HG02885 (cell line): ENCODE results near the gene HNF4A.

Experiments
- ATAC-seq: cut with Tn5 transposase; IDR thresholded peaks from one replicate; pipeline ENCODE4 v1.9.1; 2021; ENCODE audit warnings: mild to moderate bottlenecking; ENCODE audit not compliant: unreplicated experiment, poor library complexity

Gene HNF4A

DNA sequence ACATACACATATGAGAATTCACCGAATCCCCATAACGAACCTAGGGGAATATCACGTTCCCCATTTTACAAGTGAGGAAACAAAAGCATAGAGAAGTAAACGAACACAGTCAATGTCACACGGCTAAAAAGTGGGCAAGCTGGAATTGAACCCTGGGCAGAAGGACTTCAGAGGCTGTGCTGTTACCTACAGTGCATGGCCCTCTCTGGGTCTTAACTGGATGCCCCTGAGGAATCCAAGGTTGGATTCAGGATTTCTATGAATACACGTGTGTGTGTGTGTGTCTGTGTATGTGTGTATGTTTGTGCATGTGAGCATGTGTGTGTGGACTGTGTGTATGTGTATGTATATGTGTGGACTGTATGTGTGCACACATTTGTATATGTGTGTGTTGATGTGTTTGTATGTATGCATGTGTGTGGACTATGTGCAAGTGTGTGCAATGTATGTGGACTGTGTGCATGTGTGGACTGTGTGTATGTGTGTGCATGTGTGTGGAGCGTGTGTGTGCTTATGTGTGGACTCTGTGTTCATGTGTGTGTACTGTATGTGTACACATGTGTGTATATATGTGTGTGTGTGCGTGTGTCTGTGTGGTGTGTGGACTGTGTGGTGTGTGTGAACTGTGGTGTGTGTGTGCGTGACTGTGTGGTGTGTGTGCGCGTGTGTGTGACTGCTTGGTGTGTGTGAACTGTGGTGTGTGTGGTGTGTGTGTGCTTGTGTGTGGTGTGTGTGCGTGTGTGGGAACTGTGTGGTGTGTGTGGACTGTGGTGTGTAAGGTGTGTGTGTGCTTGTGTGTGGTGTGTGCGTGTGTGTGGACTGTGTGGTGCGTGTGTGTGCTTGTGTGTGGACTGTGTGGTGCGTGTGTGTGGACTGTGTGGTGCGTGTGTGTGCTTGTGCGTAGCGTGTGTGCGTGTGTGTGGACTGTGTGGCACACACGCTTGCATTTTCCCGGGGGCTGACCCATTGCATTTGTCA, 49.0 kb downstream of the HNF4A start:
- ATAC-seq = no peak

DNA sequence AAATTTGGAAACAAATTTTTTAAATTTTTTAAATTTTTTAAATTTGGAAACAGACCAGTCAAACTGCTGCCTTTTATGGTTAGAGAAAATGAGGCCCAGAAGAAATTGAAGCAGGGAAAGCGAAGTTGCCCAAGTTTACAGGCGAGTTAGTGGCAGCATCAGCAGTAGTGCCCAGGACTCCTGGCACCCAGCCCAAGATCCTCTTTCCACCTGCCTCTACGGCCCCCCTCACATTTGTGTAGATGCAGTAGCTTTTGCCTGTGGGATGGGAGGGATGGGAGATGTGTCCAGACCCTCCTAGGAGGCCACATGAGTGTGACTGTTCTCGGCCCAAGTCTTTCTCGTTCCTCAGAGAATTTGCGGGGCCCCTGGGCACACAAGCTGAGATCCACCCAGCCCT, 49.8 kb downstream of the HNF4A start:
- ATAC-seq = no peak

DNA sequence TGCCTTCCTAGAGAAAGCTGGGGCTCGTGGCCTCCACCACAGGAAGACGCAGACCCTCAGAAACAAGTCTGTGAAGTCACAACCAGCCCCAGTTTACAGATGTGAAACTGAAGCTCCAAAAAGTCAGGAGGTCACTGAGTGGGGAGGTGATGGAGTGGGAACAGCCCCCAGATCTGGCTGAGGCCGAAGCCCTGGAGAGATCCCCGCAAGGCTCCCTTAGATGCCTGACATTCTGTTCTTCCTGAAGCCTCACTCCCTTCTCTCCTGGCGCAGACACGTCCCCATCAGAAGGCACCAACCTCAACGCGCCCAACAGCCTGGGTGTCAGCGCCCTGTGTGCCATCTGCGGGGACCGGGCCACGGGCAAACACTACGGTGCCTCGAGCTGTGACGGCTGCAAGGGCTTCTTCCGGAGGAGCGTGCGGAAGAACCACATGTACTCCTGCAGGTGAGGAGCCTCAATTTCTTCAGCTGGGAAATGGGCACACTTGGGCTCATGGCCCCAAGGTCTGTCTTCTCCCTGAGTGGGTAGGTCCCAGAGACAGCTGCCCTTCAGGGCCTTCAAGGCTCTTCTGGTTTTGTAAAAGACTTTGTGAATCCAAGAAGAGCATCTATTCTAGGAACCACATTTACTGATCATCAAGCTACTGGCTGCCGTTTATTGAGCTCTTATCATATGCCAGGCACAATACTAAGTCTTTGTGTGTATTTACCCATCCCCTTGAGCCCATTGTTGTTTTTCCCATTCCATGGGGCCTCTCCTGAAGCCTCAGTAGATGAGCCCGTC, 50.5 kb downstream of the HNF4A start:
- ATAC-seq = no peak

DNA sequence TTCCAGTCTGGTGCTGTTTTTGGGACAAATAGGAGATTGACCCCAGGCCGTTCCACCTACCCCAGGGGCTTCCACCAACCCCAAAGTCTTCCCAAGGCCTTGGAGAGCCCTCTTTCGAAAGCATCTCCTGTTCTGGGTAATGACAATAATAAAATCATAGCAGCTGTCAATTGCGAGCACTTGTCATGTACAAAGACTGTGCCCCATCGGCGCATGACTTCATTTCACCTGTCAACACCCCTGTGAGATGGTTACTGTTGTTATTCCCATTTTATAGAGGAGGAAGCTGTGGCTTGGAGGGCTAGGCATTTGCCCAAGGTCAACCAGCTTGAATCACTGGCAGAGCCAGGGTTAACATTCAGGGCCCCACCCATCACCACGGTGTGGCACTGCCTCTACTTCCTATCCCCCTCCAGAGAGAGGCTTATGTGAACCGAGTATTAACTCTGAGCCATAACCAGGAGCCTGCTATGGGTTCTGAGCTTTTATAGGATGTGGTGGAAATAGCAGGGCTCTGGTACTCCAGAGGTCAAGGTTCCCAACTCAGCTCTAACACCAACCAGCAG, 51.2 kb downstream of the HNF4A start:
- no peak for ATAC-seq

DNA sequence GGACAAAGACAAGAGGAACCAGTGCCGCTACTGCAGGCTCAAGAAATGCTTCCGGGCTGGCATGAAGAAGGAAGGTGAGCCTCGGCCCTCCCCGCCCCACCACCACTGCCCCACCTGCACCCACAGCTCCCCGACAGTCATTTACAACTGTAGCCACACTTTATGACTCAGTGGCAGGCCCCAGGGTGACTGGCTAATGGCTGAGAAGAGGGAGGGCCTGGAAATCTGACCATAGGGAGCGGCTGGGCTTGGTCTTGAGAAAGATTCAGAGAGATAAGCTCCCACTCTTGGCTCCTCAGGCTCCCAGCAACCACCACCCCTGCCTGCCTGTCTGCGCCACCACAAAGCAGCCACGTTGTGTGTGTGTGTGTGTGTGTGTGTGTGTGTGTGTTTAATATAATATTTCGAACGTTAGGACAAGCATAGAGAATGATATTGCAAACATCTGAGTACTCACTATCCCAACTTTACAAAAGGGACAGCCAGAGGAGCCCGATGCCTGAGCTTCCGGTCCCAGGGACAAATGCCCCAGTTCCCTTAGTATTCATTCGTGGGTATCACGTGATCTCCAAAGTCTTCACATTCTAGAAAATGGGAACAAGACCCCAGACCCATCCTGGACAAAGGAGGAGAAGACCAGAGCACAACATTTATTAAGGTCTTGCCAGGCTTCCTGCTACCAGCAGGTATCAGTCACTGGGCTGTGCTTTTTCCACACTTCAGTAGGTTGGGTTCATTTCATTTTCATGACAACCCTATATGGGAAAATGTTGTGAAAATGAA, 52.1 kb downstream of the HNF4A start:
- no peak for ATAC-seq

DNA sequence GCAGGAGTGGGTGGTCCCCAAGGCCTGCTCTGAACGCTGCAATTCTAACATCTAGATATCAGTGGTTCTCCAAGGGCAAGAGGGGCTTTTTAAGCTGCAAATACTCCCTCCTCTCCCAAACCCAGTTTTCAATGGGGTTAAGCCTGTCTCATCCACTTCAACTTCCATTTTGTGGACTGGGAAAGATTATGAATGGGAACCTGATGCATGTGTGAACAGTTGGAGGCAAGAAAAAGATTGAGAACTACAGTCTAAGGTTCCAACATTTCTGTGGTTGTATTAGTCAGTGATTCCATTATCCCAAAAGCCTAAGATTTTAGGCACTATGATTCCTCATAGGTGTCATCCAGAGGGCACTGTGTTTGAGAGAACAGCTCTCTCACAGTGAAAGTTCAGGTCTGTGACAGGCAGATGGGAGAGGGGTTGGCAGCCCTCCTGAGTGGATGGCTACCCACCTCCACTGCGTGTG, 53.7 kb downstream of the HNF4A start:
- no peak for ATAC-seq

DNA sequence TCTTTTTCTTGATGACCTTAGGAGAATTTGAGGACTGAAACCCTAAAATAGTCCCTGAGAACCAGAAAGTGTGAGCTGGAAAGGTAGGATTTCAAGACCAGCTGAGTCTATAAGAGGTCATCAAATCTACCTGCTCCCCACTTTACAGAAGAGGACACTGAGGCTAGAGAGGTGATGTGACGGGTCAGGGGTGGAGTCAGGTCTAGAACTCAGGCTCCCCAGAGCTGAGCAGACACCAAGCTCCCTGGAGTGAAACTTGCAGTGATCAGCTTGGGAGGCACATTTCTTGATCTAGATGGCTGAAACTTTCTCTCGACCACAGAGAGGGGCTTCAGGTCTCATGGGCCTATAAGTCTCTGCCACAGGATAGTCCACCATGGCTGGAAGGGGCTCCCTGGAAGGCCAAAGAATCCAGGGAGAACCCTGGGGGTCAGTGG, 55.1 kb downstream of the HNF4A start:
- ATAC-seq = no peak

DNA sequence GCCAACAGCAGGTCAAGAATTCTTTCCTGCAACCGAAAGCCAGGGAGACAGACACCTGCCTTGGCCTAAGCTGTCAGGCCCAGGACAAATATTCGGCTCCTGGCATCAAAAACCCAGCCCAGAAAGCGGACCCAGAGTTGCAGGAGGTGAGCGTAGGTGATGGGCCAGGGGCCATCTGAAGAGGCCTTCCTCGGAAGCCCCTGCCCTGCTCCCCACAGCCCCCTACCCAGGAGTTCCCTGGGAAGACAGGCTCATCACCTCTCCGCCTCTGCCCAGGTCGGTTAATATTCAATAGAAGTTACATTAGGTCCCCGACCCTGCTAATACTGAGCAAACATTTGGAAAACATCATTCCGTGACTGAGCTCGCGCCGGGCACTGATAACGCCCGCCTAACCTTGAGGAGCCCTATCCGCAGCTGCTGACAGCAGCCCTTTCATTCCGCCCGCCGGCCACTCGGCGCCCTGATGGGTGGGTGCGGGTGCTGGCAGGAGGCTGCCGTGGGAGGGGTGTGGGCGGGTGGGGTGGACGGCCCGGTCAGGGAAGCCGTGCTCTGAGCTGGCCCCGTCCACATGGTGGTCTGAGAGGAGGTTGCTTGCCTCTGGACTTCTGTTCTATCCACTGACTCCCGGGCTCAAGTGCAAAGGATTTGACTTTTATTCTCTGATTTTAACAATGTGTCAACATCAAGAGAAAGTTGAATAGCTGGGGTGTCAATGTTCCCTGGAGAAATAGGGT, 55.7 kb downstream of the HNF4A start:
- no peak for ATAC-seq

DNA sequence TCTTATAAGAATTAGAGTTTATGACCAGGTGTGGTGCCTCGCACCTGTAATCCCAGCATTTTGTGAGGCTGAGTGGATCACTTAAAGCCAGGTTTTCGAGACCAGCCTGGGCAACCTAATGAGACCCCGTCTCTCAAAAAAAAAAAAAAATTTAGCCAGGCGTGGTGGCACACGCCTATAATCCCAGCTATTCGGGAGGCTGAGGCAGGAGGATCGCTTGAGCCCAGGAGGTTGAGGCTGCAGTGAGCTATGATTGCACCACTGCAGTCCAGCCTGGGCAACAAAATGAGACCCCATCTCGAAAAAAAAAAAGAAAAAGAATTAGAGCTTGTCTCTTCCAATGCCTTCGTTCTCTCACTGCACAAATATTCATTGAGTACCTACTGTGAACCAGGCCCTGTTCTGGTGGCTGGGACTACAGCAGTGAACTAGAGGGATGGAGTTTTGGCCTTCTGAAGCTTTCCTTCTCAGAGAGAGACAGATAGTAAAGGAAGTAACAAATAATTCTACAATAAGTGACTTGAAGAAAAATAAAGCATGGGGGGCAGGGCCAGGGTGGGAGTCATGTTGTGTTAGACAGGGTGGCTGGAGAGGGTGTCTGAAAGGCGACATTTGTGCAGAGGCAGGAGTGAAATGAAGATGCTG, 56.4 kb downstream of the HNF4A start:
- ATAC-seq = no peak

DNA sequence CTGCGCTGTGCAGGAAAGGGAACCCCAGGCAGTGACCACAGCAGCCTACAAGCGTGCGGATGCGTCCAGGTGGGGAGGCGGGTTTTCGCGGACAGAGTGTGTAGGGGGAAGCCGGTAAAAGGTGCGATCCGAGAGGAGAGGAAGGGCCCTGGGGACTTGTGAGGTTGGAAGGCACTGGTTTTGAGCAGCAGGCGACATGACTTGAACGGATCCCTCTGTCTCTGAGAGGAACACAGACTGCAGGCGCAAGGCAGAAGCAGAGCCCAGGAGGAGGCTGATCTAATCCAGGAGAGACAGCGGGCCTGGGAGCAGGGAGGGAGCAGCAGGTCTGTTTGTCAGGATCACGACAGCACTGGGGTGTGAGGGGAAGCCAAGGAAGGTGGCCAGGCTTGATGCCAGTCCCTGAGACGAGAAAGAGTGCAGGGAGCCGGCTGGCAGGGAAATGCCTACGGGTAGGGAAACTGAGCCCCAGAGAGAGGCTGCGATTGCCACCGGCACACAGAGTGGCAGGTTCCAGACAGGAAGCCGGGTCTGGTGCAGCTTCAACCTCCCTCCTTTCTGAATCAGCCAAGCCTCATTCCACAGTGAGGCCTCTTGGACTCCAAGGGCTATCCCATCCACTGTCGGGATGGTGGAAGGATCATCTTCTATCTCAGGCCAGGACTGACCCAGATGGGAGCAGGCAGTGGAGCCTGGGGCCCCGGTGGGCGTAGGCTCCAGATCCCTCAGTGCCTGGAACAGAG, 57.1 kb downstream of the HNF4A start:
- no peak for ATAC-seq

DNA sequence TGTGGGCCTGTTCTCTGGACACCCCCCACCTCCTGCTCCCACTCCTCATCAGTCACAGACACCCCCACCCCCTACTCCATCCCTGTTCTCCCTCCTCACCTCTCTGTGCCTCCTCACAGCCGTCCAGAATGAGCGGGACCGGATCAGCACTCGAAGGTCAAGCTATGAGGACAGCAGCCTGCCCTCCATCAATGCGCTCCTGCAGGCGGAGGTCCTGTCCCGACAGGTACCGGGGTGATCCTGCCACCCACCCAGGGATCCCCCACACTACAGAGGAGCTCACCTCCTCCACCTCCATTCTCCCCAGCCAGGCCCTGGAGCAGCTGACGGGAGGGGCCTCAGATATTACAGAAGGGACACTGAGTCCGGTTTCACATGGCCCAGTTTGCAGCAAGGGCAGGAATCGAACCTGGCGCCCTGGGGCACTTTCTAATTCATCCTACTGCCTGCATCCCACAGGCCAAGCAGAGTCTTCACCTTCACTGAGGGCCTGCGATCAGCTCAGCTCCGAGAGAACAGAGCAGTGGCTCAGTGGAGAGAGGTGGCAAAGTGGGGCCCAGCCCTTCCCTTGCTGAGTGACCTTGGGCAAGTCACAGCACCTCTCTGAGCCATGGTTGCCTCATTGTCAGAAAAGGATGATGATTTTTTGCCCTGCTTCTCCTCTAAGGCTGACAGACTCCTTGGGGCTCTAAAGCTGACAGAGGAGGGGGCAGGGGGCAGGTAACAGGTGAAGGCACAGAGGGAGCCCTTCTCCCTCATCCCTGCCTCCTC, 58.3 kb downstream of the HNF4A start:
- ATAC-seq = no peak

DNA sequence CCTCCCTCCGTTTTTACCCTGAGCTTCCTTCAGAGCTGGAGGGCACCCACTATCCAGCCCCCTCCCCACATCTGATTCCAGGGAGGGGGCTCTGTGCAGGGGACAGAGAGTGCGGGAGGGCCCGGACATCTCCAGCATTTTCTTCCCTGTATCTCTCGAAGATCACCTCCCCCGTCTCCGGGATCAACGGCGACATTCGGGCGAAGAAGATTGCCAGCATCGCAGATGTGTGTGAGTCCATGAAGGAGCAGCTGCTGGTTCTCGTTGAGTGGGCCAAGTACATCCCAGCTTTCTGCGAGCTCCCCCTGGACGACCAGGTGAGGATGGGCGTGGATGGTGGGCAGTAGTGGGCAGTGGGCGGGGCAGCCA, 58.8 kb downstream of the HNF4A start:
- ATAC-seq = no peak

DNA sequence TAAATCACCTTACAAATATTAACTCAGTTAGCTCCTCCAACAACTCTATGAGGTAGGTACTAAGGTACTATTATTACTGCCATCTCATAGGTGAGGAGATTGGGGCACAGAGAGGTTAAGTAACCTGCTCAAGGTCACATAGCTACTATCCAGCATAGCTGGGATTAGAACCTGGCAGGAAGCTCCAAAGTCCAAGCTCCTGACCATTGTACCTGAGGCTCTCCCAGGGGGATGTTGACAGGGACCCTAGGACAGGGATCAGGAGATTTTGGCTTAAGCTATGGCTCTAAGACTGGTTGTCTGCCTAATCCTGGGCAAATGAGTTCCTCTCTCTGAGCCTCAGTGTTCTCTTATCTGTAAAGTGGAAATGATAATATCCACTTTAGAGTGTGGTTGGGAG, 59.3 kb downstream of the HNF4A start:
- no peak for ATAC-seq

DNA sequence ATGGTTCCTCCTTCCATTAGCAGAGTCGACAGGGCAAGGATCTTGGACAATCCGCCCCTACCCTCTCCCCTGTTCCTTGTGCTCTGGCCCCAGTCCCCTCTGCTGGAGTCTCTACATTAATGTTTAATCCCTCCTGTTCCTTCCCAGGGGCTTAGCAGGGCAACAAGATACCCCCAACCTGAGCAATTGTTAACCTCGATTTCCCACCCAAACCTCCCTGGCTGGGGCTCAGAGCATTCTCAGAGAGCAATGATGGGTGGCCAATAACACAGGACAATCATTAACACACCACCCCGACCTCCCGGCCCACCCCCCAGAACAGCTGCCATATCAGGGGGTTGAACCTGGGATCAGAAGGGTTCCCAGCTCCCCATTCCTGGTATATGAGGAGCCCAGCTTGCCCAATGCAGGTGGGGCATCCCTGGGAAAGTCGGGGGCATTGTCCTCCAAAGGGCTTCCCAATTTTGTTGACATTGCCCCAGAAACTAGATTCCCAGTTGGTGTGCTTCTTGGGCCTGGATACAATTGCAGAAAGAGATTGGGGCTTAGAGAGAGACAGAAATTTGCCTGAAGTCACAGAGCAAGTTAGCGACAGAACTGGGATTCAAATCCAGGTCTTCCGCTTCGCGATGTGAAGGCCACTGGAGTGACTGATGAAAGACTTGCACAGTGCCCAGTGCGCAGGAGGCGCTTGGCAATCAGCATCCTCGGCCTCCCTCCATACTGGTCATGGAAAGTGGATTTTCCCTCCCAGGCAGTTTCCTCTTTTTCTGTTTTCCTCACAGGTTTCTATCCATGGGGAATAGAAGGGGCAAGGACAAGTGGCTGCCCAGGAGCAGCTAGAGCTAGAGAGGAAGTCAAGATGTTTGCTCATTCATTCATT, 60.6 kb downstream of the HNF4A start:
- ATAC-seq = no peak

DNA sequence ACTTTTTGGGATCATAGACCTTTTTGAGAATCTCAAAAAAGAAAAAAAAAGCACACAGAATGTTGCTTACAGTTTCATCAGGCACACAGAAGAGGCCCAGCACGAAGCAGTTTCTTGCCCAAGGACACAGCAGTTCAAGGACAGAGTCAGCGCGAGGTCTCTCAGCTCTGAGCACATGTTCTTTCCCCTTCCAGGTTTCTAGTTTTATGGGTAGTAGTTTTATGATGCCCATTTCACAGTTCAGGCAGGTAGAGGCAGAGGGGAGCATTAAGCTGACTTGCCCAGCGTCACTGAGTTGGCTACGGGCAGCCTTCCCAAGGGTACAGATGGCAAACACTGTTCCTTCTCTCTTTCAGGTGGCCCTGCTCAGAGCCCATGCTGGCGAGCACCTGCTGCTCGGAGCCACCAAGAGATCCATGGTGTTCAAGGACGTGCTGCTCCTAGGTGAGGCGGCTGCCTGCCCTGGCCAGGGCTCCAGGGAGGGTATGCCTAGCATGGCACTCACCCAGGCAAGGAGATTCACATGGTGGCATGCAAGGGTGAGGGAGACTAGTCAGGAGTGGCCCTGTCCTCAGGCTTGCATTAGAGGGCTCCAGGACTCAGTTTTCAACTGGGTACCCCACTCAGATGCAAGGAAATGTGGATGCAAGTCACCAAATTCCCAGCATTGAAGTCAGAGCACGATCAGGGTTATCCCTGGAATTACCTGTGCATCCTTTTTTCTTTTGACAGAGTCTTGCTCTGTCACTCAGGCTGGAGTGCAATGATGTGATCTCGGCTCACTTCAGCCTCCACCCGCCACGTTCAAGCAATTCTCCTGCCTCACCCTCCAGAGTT, 62.8 kb downstream of the HNF4A start:
- ATAC-seq = no peak
